ENCODE results near the gene HOOK2.
"Not testable (repeated sequence)": the region's sequence is repeated elsewhere in the genome, so short reads cannot be mapped to it uniquely, and the experiment has no call there.

The HOOK2 gene

GRCh38 chr19:12720851-12721655 lies 54.3 kb downstream of the HOOK2 start:
- DNase-seq (ENCODE audit: low read depth in 2 of 2), result no peak

- DNase-seq (ENCODE audit: low read depth in 2 of 2), result no peak
Observed at GRCh38 chr19:12720296-12720695, 55.1 kb downstream of the HOOK2 start.

DNA sequence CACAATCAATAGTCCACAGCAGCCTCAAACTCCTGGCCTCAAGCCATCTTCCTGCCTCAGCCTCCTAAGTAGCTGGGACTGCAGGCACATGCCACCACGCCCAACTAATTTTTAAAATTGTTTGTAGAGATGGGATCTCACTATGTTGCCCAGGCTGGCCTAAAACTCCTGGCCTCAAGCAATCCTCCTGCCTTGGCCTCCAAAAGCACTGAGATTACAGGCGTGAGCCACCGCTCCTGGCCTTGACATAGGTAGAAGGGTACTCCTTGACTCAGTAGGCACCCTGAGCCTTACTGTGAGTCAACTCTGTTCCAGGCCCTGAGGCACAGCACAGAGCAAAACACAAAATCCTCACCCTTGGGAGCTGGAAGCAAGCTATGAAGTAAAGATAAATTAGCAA lies 59.4 kb downstream of the HOOK2 start:
- no peak for DNase-seq (ENCODE audit: low read depth in 2 of 2)

DNA sequence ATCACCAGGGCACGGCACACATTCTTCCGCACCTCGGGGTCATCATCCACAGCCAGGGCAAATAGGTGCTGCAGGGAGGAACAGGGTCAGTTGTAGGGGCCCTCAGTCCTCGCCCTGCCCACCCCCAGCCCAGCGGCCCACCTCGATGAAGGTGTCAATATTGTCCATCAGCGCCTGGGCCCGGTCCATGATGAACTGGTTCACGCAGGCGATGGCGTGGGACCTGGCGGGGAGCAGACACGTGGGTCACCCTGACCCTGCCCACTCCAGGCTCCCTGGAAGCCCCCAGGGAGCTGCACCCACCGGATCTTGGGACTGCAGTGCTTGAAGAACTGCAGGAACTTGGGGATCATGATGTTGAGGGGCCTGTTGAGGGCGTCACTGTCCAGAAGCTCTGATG lies 60.2 kb downstream of the HOOK2 start:
- no peak for DNase-seq (ENCODE audit: low read depth in 2 of 2)

DNA sequence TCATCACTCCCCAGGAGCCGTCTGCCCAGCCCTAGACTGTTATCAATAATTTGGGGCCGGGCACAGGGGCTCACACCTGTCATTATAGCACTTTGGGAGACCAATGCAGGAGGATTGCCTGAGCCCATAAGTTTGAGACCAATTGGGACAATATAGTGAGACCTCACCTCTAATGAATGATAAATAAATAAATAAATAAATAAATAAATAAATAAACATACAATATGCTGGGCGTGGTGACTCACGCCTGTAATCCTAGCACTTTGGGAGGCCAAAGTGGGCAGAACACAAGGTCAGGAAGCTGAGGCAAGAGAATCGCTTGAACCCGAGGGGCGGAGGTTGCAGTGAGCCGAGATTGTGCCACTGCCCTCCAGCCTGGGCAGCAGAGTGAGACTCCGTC lies 62.0 kb downstream of the HOOK2 start:
- DNase-seq (ENCODE audit: low read depth in 2 of 2), result not testable (repeated sequence)

Measured in stimulated activated CD8-positive, alpha-beta memory T cell treated with anti-CD3 and anti-CD28 coated beads, Interleukin-2, amount 100 ng/mL, for 1 hour (primary cell).